ENCODE results near the gene CRACR2B.

DNA sequence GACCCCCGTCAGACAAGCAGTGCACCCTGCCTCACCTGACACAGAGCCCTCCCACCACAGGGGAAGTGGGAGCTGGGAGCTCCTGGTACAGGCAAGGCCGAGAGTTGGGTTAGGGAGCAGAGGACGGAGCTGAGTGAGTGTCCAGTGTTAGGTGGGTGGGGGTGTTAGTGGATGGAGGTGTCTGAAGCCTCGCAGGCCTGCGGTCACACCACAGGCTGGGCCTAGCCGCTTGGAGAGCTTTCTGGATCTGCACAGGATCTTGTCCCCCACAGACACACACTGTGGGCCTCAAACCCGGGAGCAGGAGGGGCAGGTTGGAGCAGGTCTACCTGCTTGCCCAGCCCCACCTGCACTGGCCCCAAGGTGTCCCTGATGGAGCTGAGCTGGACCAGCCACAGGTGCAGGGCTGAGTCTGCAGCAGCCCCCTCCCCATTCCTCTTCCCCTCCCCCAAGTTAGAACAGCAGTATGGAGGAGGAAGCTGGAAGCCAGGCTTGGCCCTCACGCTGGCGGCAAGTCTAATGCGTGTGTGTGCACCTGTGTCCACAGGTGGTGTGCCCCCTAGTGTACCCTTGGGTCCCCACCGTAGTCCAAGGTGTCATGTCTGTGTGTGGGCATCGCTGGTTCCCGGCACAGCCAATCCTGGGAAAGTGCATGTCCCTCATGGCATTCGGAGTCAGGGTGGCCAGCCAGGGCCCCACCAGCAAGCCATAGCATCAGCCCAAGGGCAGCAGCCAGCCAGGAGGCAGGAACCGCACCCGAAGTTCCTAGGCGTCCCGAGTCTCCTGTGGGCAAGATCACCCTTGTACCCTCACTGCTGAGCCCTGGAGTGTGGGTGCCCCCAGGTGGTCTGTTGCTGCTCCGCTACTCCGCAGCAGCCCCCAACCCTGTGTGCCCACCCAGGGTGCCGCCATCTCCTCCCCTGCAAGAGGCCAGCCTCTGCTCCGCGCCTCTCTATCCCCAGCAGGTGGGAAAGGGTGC, 48.5 kb upstream of the CRACR2B start:
- no peak for TF ChIP-seq SUZ12 (IDR thresholded peaks at IDR 0.05; ENCODE audit: unreplicated experiment)
- TF ChIP-seq, protein P1, sequence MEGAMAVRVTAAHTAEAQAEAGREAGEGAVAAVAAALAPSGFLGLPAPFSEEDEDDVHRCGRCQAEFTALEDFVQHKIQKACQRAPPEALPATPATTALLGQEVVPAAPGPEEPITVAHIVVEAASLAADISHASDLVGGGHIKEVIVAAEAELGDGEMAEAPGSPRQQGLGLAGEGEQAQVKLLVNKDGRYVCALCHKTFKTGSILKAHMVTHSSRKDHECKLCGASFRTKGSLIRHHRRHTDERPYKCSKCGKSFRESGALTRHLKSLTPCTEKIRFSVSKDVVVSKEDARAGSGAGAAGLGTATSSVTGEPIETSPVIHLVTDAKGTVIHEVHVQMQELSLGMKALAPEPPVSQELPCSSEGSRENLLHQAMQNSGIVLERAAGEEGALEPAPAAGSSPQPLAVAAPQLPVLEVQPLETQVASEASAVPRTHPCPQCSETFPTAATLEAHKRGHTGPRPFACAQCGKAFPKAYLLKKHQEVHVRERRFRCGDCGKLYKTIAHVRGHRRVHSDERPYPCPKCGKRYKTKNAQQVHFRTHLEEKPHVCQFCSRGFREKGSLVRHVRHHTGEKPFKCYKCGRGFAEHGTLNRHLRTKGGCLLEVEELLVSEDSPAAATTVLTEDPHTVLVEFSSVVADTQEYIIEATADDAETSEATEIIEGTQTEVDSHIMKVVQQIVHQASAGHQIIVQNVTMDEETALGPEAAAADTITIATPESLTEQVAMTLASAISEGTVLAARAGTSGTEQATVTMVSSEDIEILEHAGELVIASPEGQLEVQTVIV (IDR thresholded peaks at IDR 0.05; ENCODE audit: borderline replicate concordance, partially characterized antibody): no peak
- TF ChIP-seq, protein P2, sequence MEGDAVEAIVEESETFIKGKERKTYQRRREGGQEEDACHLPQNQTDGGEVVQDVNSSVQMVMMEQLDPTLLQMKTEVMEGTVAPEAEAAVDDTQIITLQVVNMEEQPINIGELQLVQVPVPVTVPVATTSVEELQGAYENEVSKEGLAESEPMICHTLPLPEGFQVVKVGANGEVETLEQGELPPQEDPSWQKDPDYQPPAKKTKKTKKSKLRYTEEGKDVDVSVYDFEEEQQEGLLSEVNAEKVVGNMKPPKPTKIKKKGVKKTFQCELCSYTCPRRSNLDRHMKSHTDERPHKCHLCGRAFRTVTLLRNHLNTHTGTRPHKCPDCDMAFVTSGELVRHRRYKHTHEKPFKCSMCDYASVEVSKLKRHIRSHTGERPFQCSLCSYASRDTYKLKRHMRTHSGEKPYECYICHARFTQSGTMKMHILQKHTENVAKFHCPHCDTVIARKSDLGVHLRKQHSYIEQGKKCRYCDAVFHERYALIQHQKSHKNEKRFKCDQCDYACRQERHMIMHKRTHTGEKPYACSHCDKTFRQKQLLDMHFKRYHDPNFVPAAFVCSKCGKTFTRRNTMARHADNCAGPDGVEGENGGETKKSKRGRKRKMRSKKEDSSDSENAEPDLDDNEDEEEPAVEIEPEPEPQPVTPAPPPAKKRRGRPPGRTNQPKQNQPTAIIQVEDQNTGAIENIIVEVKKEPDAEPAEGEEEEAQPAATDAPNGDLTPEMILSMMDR (IDR thresholded peaks at IDR 0.05 in 2 of 3, conservative IDR thresholded peaks at IDR 0.05 in 1 of 3; ENCODE audit: control insufficient read depth in 2 of 3, extremely low read depth in 1 of 3, insufficient read depth in 1 of 3, low read depth in 3 of 3, low read length in 3 of 3): no peak
- no peak for TF ChIP-seq POLR2AphosphoS5 (IDR thresholded peaks at IDR 0.05; ENCODE audit: low read length)
- TF ChIP-seq BHLHE40 (IDR thresholded peaks at IDR 0.05; ENCODE audit: borderline replicate concordance in 1 of 2, low read depth in 2 of 2, low read length in 1 of 2): no peak
- TF ChIP-seq MXI1 (IDR thresholded peaks at IDR 0.05; ENCODE audit: low read depth, low read length): no peak
- TF ChIP-seq USF2 (IDR thresholded peaks at IDR 0.05; ENCODE audit: borderline replicate concordance, low read depth, low read length): no peak
- TF ChIP-seq RAD21 (IDR thresholded peaks at IDR 0.05; ENCODE audit: insufficient read depth, low read depth, low read length): no peak
- no peak for TF ChIP-seq PAX8 (IDR thresholded peaks at IDR 0.05)
- TF ChIP-seq ZNF274 (IDR thresholded peaks at IDR 0.05; ENCODE audit: insufficient read depth, insufficient read length): no peak
- TF ChIP-seq ETV6 (conservative IDR thresholded peaks at IDR 0.05 in 1 of 2, IDR thresholded peaks at IDR 0.05 in 1 of 2; ENCODE audit: borderline replicate concordance in 1 of 2, low read depth in 1 of 2): no peak
- no peak for TF ChIP-seq CHD2 (IDR thresholded peaks at IDR 0.05; ENCODE audit: borderline replicate concordance, low read depth, low read length)
- no peak for TF ChIP-seq FOS (IDR thresholded peaks at IDR 0.05; ENCODE audit: borderline replicate concordance, extremely low read depth, insufficient read length)
